HepG2 (cell line): Measurements from ENCODE around the gene CD7. TPM values are rescaled to one million over a fixed set of nuclear protein-coding genes. Genes with fewer than 3 reads are reported as not detected.

Experiments
- CBX5 ChIP-seq: sonication (generic); formaldehyde crosslinking; IDR thresholded peaks from 2 replicates; pipeline ENCODE4 v1.4.0; 2020; ENCODE audit warnings: missing genetic modification reagents, borderline replicate concordance
- CHCHD3 ChIP-seq: sonication (generic); formaldehyde crosslinking; IDR thresholded peaks from 2 replicates; pipeline ENCODE4 v1.8.0; 2022; ENCODE audit warnings: mild to moderate bottlenecking, missing genetic modification reagents, moderate library complexity
- FOXP4 ChIP-seq: sonication (generic); formaldehyde crosslinking; IDR thresholded peaks from 2 replicates; pipeline ENCODE4 v1.4.0; 2020; ENCODE audit warnings: missing genetic modification reagents
- HMGXB3 ChIP-seq: sonication (generic); formaldehyde crosslinking; IDR thresholded peaks from 2 replicates; pipeline ENCODE4 v1.4.0; 2020; ENCODE audit warnings: missing genetic modification reagents, borderline replicate concordance
- HOXA3 ChIP-seq: sonication (generic); formaldehyde crosslinking; IDR thresholded peaks from 2 replicates; pipeline ENCODE4 v1.5.0; 2020; ENCODE audit warnings: missing genetic modification reagents
- MXI1 ChIP-seq: IDR thresholded peaks from 3 replicates; pipeline ENCODE4 v1.6.1; 2012; ENCODE audit warnings: low read depth, low read length, inconsistent platforms, borderline replicate concordance
- MYC ChIP-seq: sonication (generic); formaldehyde crosslinking; IDR thresholded peaks from 2 replicates; pipeline ENCODE4 v1.9.0; 2021; ENCODE audit warnings: missing genetic modification reagents, borderline replicate concordance
- NFATC3 ChIP-seq: sonication (generic); formaldehyde crosslinking; IDR thresholded peaks from 2 replicates; pipeline ENCODE4 v1.5.1; 2020; ENCODE audit warnings: mild to moderate bottlenecking, missing genetic modification reagents
- PCBP1 ChIP-seq: fragments of 200-400 bp; formaldehyde crosslinking; IDR thresholded peaks from 2 replicates; pipeline ENCODE4 v1.6.1; 2017; ENCODE audit warnings: mild to moderate bottlenecking, low read depth, low read length, borderline replicate concordance
- RNF2 ChIP-seq: fragments of 450-650 bp; conservative IDR thresholded peaks from 2 replicates; pipeline ENCODE4 v1.6.1; 2016; ENCODE audit warnings: low read depth
- SRSF1 ChIP-seq: fragments of 200-400 bp; formaldehyde crosslinking; optimal IDR thresholded peaks from 2 replicates; pipeline ENCODE3; 2017; ENCODE audit warnings: mild to moderate bottlenecking, low read depth, low read length, moderate library complexity
- TFAP4 ChIP-seq: sonication (generic); IDR thresholded peaks from 2 replicates; pipeline ENCODE4 v1.6.1; 2016; ENCODE audit warnings: low read depth, borderline replicate concordance
- ZBTB34 ChIP-seq: sonication (generic); formaldehyde crosslinking; IDR thresholded peaks from 2 replicates; pipeline ENCODE4 v1.8.0; 2022; ENCODE audit warnings: mild to moderate bottlenecking, missing genetic modification reagents
- ZFY ChIP-seq: sonication (generic); formaldehyde crosslinking; IDR thresholded peaks from 2 replicates; pipeline ENCODE4 v1.4.0; 2020; ENCODE audit warnings: missing genetic modification reagents
- ZNF329 ChIP-seq: sonication (generic); formaldehyde crosslinking; IDR thresholded peaks from 2 replicates; pipeline ENCODE4 v1.9.0; 2021; ENCODE audit warnings: low read depth, mild to moderate bottlenecking, missing genetic modification reagents
- ZNF430 ChIP-seq: sonication (generic); formaldehyde crosslinking; IDR thresholded peaks from 2 replicates; pipeline ENCODE4 v1.9.0; 2021; ENCODE audit warnings: mild to moderate bottlenecking, missing genetic modification reagents
- ZNF550 ChIP-seq: sonication (generic); formaldehyde crosslinking; IDR thresholded peaks from 2 replicates; pipeline ENCODE4 v1.4.0; 2020; ENCODE audit warnings: mild to moderate bottlenecking, missing genetic modification reagents, borderline replicate concordance
- ZNF788 ChIP-seq: sonication (generic); formaldehyde crosslinking; IDR thresholded peaks from 2 replicates; pipeline ENCODE4 v1.5.0; 2020; ENCODE audit warnings: mild to moderate bottlenecking, missing genetic modification reagents, borderline replicate concordance
- ZSCAN9 ChIP-seq: IDR thresholded peaks from 2 replicates; pipeline ENCODE4 v1.6.1; 2016; ENCODE audit warnings: borderline replicate concordance
- polyA plus RNA-seq, 8 experiments: library from polyadenylated mRNA; depleted of rRNA in 3 of 8; stranded (reverse) in 7 of 8; unstranded in 1 of 8; fragments of >200 nt; fragmentation: Illumina TruSeq in 4 of 8; extraction: Trizol in 4 of 8; gene quantifications; 2 replicates each; pipeline versions ENCODE4 v1.2.1 to v1.2.3, GENCODE V29; 2011 to 2016; ENCODE audit warnings: low read depth in 4 of 8, missing spikeins in 1 of 8, mixed read lengths in 1 of 8; ENCODE audit not compliant: insufficient read depth in 1 of 8
- total RNA-seq, 5 experiments: library from RNA; depleted of rRNA; stranded (reverse); fragments of >200 nt; fragmentation: Illumina TruSeq; extraction: Trizol; gene quantifications; 2 replicates each; pipeline ENCODE4 v1.2.3, GENCODE V29; 2016; ENCODE audit warnings: low read depth in 1 of 5

CD7 gene
- total and polyA plus RNA-seq, 2 of the 13 experiments (the other 11 are each of a cell fraction or from before 2014, with no cell fraction given): 67.6 to 76.4 TPM

GRCh38 chr17:82297714-82298537 is 19.5 kb downstream of the CD7 start (continued):
- no peak for TF ChIP-seq ZBTB34 (CRISPR knock-in tag)
- TF ChIP-seq ZNF430 (CRISPR knock-in tag): peak; percentile 64
- peak; percentile 69; the same call in 1 of the 2 replicates for TF ChIP-seq HMGXB3 (CRISPR knock-in tag)
- TF ChIP-seq TFAP4: peak; percentile 40; the same call in 1 of the 2 replicates
- no peak for TF ChIP-seq NFATC3
- TF ChIP-seq ZNF329 (CRISPR knock-in tag): no peak
- 0 out of 2 replicates have a peak, but pooled peaks have one; percentile 36 for TF ChIP-seq PCBP1
- peak; percentile 63; the same call in 1 of the 3 replicates for TF ChIP-seq MXI1
- peak; percentile 89 for TF ChIP-seq HOXA3 (CRISPR knock-in tag)
- 0 out of 2 replicates have a peak, but pooled peaks have one; percentile 38 for TF ChIP-seq ZNF788
- peak; percentile 48; the same call in 1 of the 2 replicates for TF ChIP-seq CBX5 (CRISPR knock-in tag)
- no peak; the same call in 1 of the 2 replicates for TF ChIP-seq RNF2
- TF ChIP-seq ZNF550: 0 out of 2 replicates have a peak, but pooled peaks have one; percentile 79
- TF ChIP-seq ZFY (CRISPR knock-in tag): peak; percentile 15; the same call in 1 of the 2 replicates
- peak; percentile 39; the same call in 1 of the 2 replicates for TF ChIP-seq ZSCAN9 (CRISPR knock-in tag)
- TF ChIP-seq CHCHD3 (CRISPR knock-in tag): 0 out of 2 replicates have a peak, but pooled peaks have one; percentile 58
- TF ChIP-seq FOXP4 (CRISPR knock-in tag): 0 out of 2 replicates have a peak, but pooled peaks have one; percentile 47
- TF ChIP-seq SRSF1: peak; percentile 65
- peak; percentile 62 for TF ChIP-seq MYC (CRISPR knock-in tag)
